VCaP (cell line): ENCODE measurements around the gene CIAO2B.
"Not testable (repeated sequence)": the region's sequence is repeated elsewhere in the genome, so short reads cannot be mapped to it uniquely, and the experiment has no call there.

ENCODE experiments used
- H3K27ac ChIP-seq: fragments of 450-650 bp; 2 replicates; pipeline ENCODE4 v1.5.1; 2017
- CTCF ChIP-seq: fragments of 450-650 bp; conservative IDR thresholded peaks from 2 replicates; pipeline ENCODE4 v1.5.1; 2017; ENCODE audit warnings: mild to moderate bottlenecking, moderate library complexity

Gene CIAO2B

GRCh38 chr16:66946541-66946940 lies 12.3 kb upstream of the CIAO2B start:
- TF ChIP-seq CTCF = no peak
- no peak overlapping the region for H3K27ac ChIP-seq

- no peak overlapping the region for H3K27ac ChIP-seq
- no peak for TF ChIP-seq CTCF
Observed at GRCh38 chr16:66945939-66946338, 11.7 kb upstream of the CIAO2B start.

DNA sequence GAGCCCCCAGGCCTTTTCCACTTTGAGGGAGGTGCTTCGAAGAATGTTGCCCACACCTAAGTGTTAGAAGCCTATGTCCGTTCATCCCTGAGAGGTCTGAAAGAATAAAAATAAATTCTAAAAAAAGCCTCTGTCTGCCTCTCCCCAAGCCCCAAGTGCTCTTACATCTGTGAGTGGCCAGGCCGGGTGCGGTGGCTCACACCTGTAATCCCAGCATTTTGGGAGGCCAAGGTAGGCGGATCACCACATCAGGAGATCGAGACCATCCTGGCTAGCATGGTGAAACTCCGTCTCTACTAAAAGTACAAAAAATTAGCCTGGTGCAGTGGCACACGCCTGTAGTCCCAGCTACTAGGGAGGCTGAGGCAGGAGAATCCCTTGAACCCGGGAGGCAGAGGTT lies 10.8 kb upstream of the CIAO2B start:
- not testable (repeated sequence) for H3K27ac ChIP-seq

DNA sequence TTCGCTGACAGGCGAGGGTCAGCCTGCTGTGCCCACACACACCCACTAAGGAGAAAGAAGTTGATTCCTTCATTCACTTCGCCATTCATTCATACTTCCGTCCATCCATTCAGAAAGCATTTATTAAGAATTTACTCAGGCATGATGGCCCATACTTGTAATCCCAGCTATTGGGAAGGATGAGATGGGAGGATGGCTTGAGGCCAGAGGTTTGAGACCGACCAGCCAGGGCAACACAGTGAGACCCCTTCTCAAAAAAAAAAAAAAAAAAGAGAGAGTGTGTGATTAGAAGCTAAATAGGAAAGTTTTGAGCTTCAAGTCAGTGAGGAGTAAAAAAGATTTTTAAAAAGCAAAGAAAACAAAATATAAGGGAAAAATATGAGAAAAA lies 9.8 kb upstream of the CIAO2B start:
- H3K27ac ChIP-seq = no peak overlapping the region
- no peak for TF ChIP-seq CTCF

GRCh38 chr16:66943426-66944053 lies 9.3 kb upstream of the CIAO2B start:
- no peak for TF ChIP-seq CTCF

DNA sequence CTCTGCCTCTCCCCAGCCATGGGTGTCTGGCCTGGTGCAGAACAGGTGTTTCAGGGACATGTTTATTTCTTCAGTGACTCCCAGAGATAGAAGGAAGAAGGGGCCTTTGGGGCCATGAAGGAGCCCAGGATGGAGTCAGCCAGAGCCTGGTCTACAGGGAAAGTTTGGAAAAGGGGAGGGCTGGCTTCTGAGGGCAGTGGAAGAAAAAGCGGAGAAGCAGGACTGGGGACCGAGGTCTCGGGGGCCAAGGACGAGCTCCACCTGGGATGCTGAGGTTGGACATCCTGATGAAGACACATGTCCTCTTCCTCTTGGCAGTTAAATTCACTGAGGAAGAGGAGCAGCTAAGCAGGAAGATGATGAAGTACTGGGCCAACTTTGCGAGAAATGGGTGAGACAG lies 8.8 kb upstream of the CIAO2B start:
- H3K27ac ChIP-seq = no peak overlapping the region

More at GRCh38 chr16:66943426-66944053, 9.3 kb upstream of the CIAO2B start:
- no peak overlapping the region for H3K27ac ChIP-seq

GRCh38 chr16:66940236-66940635 lies 6.0 kb upstream of the CIAO2B start:
- no peak overlapping the region for H3K27ac ChIP-seq
- TF ChIP-seq CTCF = no peak

More for the DNA sequence above, 8.8 kb upstream of the CIAO2B start:
- no peak for TF ChIP-seq CTCF

DNA sequence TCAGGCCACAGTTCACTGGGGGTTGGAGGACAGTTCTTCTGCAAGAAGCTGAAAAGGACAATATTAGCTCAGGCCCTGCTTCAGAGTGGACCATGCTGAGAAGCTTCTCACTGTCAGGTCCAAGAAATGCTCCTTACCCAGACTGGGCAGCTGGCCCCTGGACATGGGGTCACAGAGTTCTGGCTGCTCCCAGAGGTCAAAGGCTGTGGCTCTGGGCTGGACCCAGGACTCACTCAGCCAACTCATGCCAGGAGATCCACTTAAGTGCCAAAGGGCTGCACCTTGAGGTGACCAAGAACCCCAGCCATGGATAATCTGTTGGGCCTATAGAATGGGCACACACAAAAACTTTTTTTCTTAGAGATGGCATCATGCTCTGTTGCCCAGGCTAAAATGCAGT lies 5.2 kb upstream of the CIAO2B start:
- TF ChIP-seq CTCF = no peak

More for the DNA sequence above, 5.2 kb upstream of the CIAO2B start:
- H3K27ac ChIP-seq = no peak overlapping the region
